Measurements from ENCODE around the gene CD22.

CD22 gene

GRCh38 chr19:35381318-35381717 lies 52.3 kb downstream of the CD22 start:
- Histone ChIP-seq H3K4me1 (ENCODE audit: control insufficient read depth in 1 of 2, insufficient read depth in 2 of 2, low read length in 2 of 2) (no peaks in the 10 kb centered on the region), H3K9ac (ENCODE audit: low read depth in 1 of 2, low read length in 2 of 2) (no peak overlapping the region), H3K4me3 (ENCODE audit: low read depth in 1 of 2, low read length in 2 of 2) (no peak overlapping the region), H3K27ac (ENCODE audit: low read depth, low read length) (no peak overlapping the region), H3K27me3 (ENCODE audit: control insufficient read depth in 1 of 2, insufficient read depth in 2 of 2, low read length in 2 of 2) (no peaks in the 10 kb centered on the region), H3K9me3 (ENCODE audit: control insufficient read depth in 1 of 2, low read length in 2 of 2) (peaks cover 3% of the 10 kb centered on the region in 2 donors), H3K36me3 (ENCODE audit: control insufficient read depth in 1 of 2, insufficient read depth in 2 of 2, low read length in 2 of 2) (no peaks in the 10 kb centered on the region)

GRCh38 chr19:35381926-35382325 lies 52.9 kb downstream of the CD22 start:
- Histone ChIP-seq H3K9ac (ENCODE audit: low read depth in 1 of 2, low read length in 2 of 2) (no peak overlapping the region), H3K27ac (ENCODE audit: low read depth, low read length) (no peak overlapping the region), H3K9me3 (ENCODE audit: control insufficient read depth in 1 of 2, low read length in 2 of 2) (peaks cover 3% of the 10 kb centered on the region in 2 donors), H3K27me3 (ENCODE audit: control insufficient read depth in 1 of 2, insufficient read depth in 2 of 2, low read length in 2 of 2) (no peaks in the 10 kb centered on the region), H3K36me3 (ENCODE audit: control insufficient read depth in 1 of 2, insufficient read depth in 2 of 2, low read length in 2 of 2) (no peaks in the 10 kb centered on the region), H3K4me1 (ENCODE audit: control insufficient read depth in 1 of 2, insufficient read depth in 2 of 2, low read length in 2 of 2) (no peaks in the 10 kb centered on the region), H3K4me3 (ENCODE audit: low read depth in 1 of 2, low read length in 2 of 2) (no peak overlapping the region)

GRCh38 chr19:35383536-35383935 lies 54.5 kb downstream of the CD22 start:
- Histone ChIP-seq H3K4me3 (ENCODE audit: low read depth in 1 of 2, low read length in 2 of 2) (no peak overlapping the region), H3K36me3 (ENCODE audit: control insufficient read depth in 1 of 2, insufficient read depth in 2 of 2, low read length in 2 of 2) (no peaks in the 10 kb centered on the region), H3K4me1 (ENCODE audit: control insufficient read depth in 1 of 2, insufficient read depth in 2 of 2, low read length in 2 of 2) (no peaks in the 10 kb centered on the region), H3K27me3 (ENCODE audit: control insufficient read depth in 1 of 2, insufficient read depth in 2 of 2, low read length in 2 of 2) (no peaks in the 10 kb centered on the region), H3K9me3 (ENCODE audit: control insufficient read depth in 1 of 2, low read length in 2 of 2) (peaks cover 1 to 3% of the 10 kb centered on the region in 2 donors), H3K9ac (ENCODE audit: low read depth in 1 of 2, low read length in 2 of 2) (no peak overlapping the region), H3K27ac (ENCODE audit: low read depth, low read length) (no peak overlapping the region)

GRCh38 chr19:35388277-35389054 lies 59.5 kb downstream of the CD22 start:
- no peak overlapping the region for H3K27ac ChIP-seq (ENCODE audit: low read depth, low read length)
- no peak overlapping the region for H3K4me3 ChIP-seq (ENCODE audit: low read depth in 1 of 2, low read length in 2 of 2)
- peaks cover 0 to 3% of the 10 kb centered on the region in 2 donors for H3K9me3 ChIP-seq (ENCODE audit: control insufficient read depth in 1 of 2, low read length in 2 of 2)
- no peaks in the 10 kb centered on the region for H3K4me1 ChIP-seq (ENCODE audit: control insufficient read depth in 1 of 2, insufficient read depth in 2 of 2, low read length in 2 of 2)
- no peaks in the 10 kb centered on the region for H3K36me3 ChIP-seq (ENCODE audit: control insufficient read depth in 1 of 2, insufficient read depth in 2 of 2, low read length in 2 of 2)
- H3K27me3 ChIP-seq (ENCODE audit: control insufficient read depth in 1 of 2, insufficient read depth in 2 of 2, low read length in 2 of 2) = no peaks in the 10 kb centered on the region
- H3K9ac ChIP-seq (ENCODE audit: low read depth in 1 of 2, low read length in 2 of 2) = no peak overlapping the region

- Histone ChIP-seq H3K9ac (ENCODE audit: low read depth in 1 of 2, low read length in 2 of 2) (no peak overlapping the region), H3K27ac (ENCODE audit: low read depth, low read length) (no peak overlapping the region)
Observed at GRCh38 chr19:35389192-35389861, 60.3 kb downstream of the CD22 start.

GRCh38 chr19:35392742-35393715 lies 64.0 kb downstream of the CD22 start:
- H3K4me3 ChIP-seq (ENCODE audit: low read depth in 1 of 2, low read length in 2 of 2) = no peak overlapping the region
- no peak overlapping the region for H3K9ac ChIP-seq (ENCODE audit: low read depth in 1 of 2, low read length in 2 of 2)
- no peaks in the 10 kb centered on the region for H3K36me3 ChIP-seq (ENCODE audit: control insufficient read depth in 1 of 2, insufficient read depth in 2 of 2, low read length in 2 of 2)
- H3K27ac ChIP-seq (ENCODE audit: low read depth, low read length) = no peak overlapping the region
- peaks cover 0 to 5% of the 10 kb centered on the region in 2 donors for H3K4me1 ChIP-seq (ENCODE audit: control insufficient read depth in 1 of 2, insufficient read depth in 2 of 2, low read length in 2 of 2)
- no peaks in the 10 kb centered on the region for H3K27me3 ChIP-seq (ENCODE audit: control insufficient read depth in 1 of 2, insufficient read depth in 2 of 2, low read length in 2 of 2)
- H3K9me3 ChIP-seq (ENCODE audit: control insufficient read depth in 1 of 2, low read length in 2 of 2) = no peaks in the 10 kb centered on the region

More at GRCh38 chr19:35389192-35389861, 60.3 kb downstream of the CD22 start:
- Histone ChIP-seq H3K9me3 (ENCODE audit: control insufficient read depth in 1 of 2, low read length in 2 of 2) (peaks cover 0 to 3% of the 10 kb centered on the region in 2 donors), H3K4me3 (ENCODE audit: low read depth in 1 of 2, low read length in 2 of 2) (no peak overlapping the region), H3K4me1 (ENCODE audit: control insufficient read depth in 1 of 2, insufficient read depth in 2 of 2, low read length in 2 of 2) (no peaks in the 10 kb centered on the region), H3K36me3 (ENCODE audit: control insufficient read depth in 1 of 2, insufficient read depth in 2 of 2, low read length in 2 of 2) (no peaks in the 10 kb centered on the region), H3K27me3 (ENCODE audit: control insufficient read depth in 1 of 2, insufficient read depth in 2 of 2, low read length in 2 of 2) (no peaks in the 10 kb centered on the region)

- H3K4me3 ChIP-seq (ENCODE audit: low read depth in 1 of 2, low read length in 2 of 2) = no peak overlapping the region
- H3K36me3 ChIP-seq (ENCODE audit: control insufficient read depth in 1 of 2, insufficient read depth in 2 of 2, low read length in 2 of 2) = no peaks in the 10 kb centered on the region
- H3K9me3 ChIP-seq (ENCODE audit: control insufficient read depth in 1 of 2, low read length in 2 of 2) = no peaks in the 10 kb centered on the region
- no peak overlapping the region for H3K27ac ChIP-seq (ENCODE audit: low read depth, low read length)
- H3K4me1 ChIP-seq (ENCODE audit: control insufficient read depth in 1 of 2, insufficient read depth in 2 of 2, low read length in 2 of 2) = peaks cover 0 to 5% of the 10 kb centered on the region in 2 donors
- H3K9ac ChIP-seq (ENCODE audit: low read depth in 1 of 2, low read length in 2 of 2) = no peak overlapping the region
- H3K27me3 ChIP-seq (ENCODE audit: control insufficient read depth in 1 of 2, insufficient read depth in 2 of 2, low read length in 2 of 2) = no peaks in the 10 kb centered on the region
Observed at GRCh38 chr19:35395382-35396199, 66.6 kb downstream of the CD22 start.

GRCh38 chr19:35396240-35396885 lies 67.4 kb downstream of the CD22 start:
- H3K27ac ChIP-seq (ENCODE audit: low read depth, low read length) = no peak overlapping the region
- no peak overlapping the region for H3K4me3 ChIP-seq (ENCODE audit: low read depth in 1 of 2, low read length in 2 of 2)
- no peaks in the 10 kb centered on the region for H3K9me3 ChIP-seq (ENCODE audit: control insufficient read depth in 1 of 2, low read length in 2 of 2)
- H3K27me3 ChIP-seq (ENCODE audit: control insufficient read depth in 1 of 2, insufficient read depth in 2 of 2, low read length in 2 of 2) = no peaks in the 10 kb centered on the region
- H3K9ac ChIP-seq (ENCODE audit: low read depth in 1 of 2, low read length in 2 of 2) = no peak overlapping the region
- no peaks in the 10 kb centered on the region for H3K36me3 ChIP-seq (ENCODE audit: control insufficient read depth in 1 of 2, insufficient read depth in 2 of 2, low read length in 2 of 2)
- peaks cover 0 to 5% of the 10 kb centered on the region in 2 donors for H3K4me1 ChIP-seq (ENCODE audit: control insufficient read depth in 1 of 2, insufficient read depth in 2 of 2, low read length in 2 of 2)

Data from duodenal mucosa (tissue), 2 donors.